Natural killer cell (primary cell): ENCODE measurements around the gene PRELID2. TPM values are rescaled to one million over a fixed set of nuclear protein-coding genes. Genes with fewer than 3 reads are reported as not detected.

Experiments used
- ATAC-seq, 3 donors: fragments of 150-1000 bp in 2 of 3; fragments of 200-7000 bp in 1 of 3; cut with Tn5 transposase; 1 replicate in 1 of 3; 2 replicates in 2 of 3; pipeline ENCODE4 v1.10.0; 2021; ENCODE audit warnings: mild to moderate bottlenecking in 2 of 3, moderate library complexity in 2 of 3
- DNase-seq, 2 donors: peaks; one replicate each; pipeline versions ENCODE4 v3.0.0 to v3.0.0-alpha.2; 2013 to 2021; ENCODE audit warnings: mixed read lengths in 1 of 2
- H3K27ac ChIP-seq: one replicate; pipeline ENCODE4 v1.5.1; 2013; ENCODE audit warnings: mild to moderate bottlenecking, low read length
- H3K27me3 ChIP-seq: one replicate; pipeline ENCODE4 v1.6.1; 2013; ENCODE audit warnings: low read length; ENCODE audit not compliant: control insufficient read depth, insufficient read depth
- H3K36me3 ChIP-seq: one replicate; pipeline ENCODE4 v1.6.1; 2013; ENCODE audit warnings: low read length; ENCODE audit not compliant: control insufficient read depth, insufficient read depth
- H3K4me1 ChIP-seq: one replicate; pipeline ENCODE4 v1.6.1; 2013; ENCODE audit warnings: low read length; ENCODE audit not compliant: control insufficient read depth, insufficient read depth
- H3K4me3 ChIP-seq: one replicate; pipeline ENCODE4 v1.5.1; 2013; ENCODE audit warnings: low read length
- H3K9me3 ChIP-seq: one replicate; pipeline ENCODE4 v1.6.1; 2013; ENCODE audit warnings: low read length; ENCODE audit not compliant: control insufficient read depth, insufficient read depth
- H3K27ac Mint-ChIP-seq, 2 donors: one replicate each; pipeline ENCODE4 v1.8.0; 2022; ENCODE audit warnings: mild to moderate bottlenecking in 2 of 2, mixed read lengths in 2 of 2, moderate library complexity in 1 of 2
- H3K27me3 Mint-ChIP-seq, 2 donors: one replicate each; pipeline ENCODE4 v1.8.0; 2022; ENCODE audit warnings: low read depth in 2 of 2, mixed read lengths in 2 of 2
- H3K36me3 Mint-ChIP-seq: one replicate; pipeline ENCODE4 v1.8.0; 2022; ENCODE audit warnings: mixed read lengths
- H3K4me1 Mint-ChIP-seq, 2 donors: one replicate each; pipeline ENCODE4 v1.8.0; 2022; ENCODE audit warnings: mixed read lengths in 2 of 2
- H3K4me3 Mint-ChIP-seq: one replicate; pipeline ENCODE4 v1.8.0; 2022; ENCODE audit warnings: mild to moderate bottlenecking, moderate library complexity, mixed read lengths
- H3K9me3 Mint-ChIP-seq, 2 donors: one replicate each; pipeline ENCODE4 v1.8.0; 2022; ENCODE audit warnings: mixed read lengths in 2 of 2
- whole genome bisulfite sequencing: methylation state at CpG from one replicate; pipeline ENCODE4 v1.1.7; 2013; ENCODE audit warnings: missing lambda C conversion rate; ENCODE audit not compliant: insufficient coverage; 5-methylcytosine and 5-hydroxymethylcytosine counted together
- intact Hi-C: fragments of 100-400 bp; cut with micrococcal nuclease; formaldehyde crosslinking; loops from one replicate; pipeline ENCODE4 v1.14.2; 2022
- total RNA-seq, 4 donors: library from RNA; stranded (reverse); fragments of 120-200 nt in 1 of 4; gene quantifications; one replicate each; pipeline versions ENCODE4 v1.2.3 to v1.2.4, GENCODE V29; 2013 to 2022
- TF ChIP-seq, protein P1 (sequence below): fragments of 200-600 bp; IDR thresholded peaks from one replicate; pipeline ENCODE4 v1.8.0; 2022; ENCODE audit warnings: antibody characterized with exemption

The PRELID2 gene
- total RNA-seq, 3 donors from 2014 or later (not counting 1 experiment from before 2014, with no cell fraction given), result 1.5 to 3.1 (median 1.7) TPM

DNA sequence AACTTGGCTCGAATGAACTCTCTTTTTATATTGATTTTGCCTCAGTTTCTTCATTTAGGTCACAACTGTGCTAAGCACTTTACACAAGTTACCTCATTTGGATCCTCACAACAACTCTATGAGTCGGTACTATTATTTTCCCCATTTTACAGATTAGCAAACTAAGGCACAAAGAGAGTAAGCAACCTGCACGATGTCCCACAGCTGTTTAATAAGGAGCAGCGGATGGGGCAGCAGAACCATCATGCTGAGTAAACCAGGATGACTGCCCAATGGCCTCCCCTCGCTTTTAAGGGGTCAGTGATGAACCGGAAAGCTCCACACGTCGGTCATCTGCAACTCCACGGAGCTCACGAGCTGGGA, 607 bp downstream of the PRELID2 start:
- ATAC-seq, result no peak
- WGBS, result 24% methylated on average over 10 of the region's 10 CpGs
- Mint-ChIP-seq H3K4me1 (peaks cover 18 to 26% of the 10 kb centered on the region in 2 donors), H3K36me3 (no peaks in the 10 kb centered on the region), H3K9me3 (no peaks in the 10 kb centered on the region), H3K27me3 (no peaks in the 10 kb centered on the region), H3K4me3 (peak overlapping the region; percentile 67), H3K27ac (no peak overlapping the region)
- peak overlapping the region; percentile 39 for H3K4me3 ChIP-seq
- intact Hi-C loops, result no loop called here
- no peaks in the 10 kb centered on the region for H3K36me3 ChIP-seq
- no peaks in the 10 kb centered on the region for H3K27me3 ChIP-seq
- no peak overlapping the region for H3K27ac ChIP-seq
- peaks cover 12% of the 10 kb centered on the region for H3K4me1 ChIP-seq
- DNase-seq, result no peak
- TF ChIP-seq, protein P1, sequence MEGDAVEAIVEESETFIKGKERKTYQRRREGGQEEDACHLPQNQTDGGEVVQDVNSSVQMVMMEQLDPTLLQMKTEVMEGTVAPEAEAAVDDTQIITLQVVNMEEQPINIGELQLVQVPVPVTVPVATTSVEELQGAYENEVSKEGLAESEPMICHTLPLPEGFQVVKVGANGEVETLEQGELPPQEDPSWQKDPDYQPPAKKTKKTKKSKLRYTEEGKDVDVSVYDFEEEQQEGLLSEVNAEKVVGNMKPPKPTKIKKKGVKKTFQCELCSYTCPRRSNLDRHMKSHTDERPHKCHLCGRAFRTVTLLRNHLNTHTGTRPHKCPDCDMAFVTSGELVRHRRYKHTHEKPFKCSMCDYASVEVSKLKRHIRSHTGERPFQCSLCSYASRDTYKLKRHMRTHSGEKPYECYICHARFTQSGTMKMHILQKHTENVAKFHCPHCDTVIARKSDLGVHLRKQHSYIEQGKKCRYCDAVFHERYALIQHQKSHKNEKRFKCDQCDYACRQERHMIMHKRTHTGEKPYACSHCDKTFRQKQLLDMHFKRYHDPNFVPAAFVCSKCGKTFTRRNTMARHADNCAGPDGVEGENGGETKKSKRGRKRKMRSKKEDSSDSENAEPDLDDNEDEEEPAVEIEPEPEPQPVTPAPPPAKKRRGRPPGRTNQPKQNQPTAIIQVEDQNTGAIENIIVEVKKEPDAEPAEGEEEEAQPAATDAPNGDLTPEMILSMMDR, result no peak
- no peaks in the 10 kb centered on the region for H3K9me3 ChIP-seq

DNA sequence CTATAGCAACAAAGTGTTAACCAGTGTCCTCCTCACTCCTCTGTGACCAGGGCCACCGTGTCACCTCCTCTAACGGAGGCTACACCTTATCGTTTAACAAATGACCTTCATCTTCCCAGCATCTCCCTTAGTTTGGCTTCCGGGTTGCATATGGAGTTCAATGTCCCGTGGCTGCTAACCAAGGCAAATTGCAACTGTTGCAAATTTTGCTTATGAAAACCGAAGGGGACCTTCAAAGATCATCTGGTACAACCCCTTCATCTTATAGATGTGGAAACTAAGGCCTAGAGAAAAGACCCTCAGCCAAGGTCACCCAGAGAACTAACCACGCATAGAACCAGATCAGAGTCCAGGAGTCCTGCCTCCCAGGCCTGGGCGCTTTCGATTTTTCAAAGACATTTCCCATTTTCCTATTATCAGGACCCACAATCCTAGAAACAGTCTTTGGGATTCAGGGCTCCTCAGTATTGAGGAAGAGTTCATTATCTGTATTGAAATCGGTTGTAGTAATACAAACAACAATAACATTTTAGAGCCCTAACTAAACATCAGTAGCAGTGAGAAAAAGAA, 1.4 kb downstream of the PRELID2 start:
- Histone ChIP-seq H3K4me3 (no peak overlapping the region), H3K9me3 (no peaks in the 10 kb centered on the region), H3K27ac (no peak overlapping the region), H3K36me3 (no peaks in the 10 kb centered on the region), H3K27me3 (no peaks in the 10 kb centered on the region), H3K4me1 (peaks cover 12% of the 10 kb centered on the region)
- Mint-ChIP-seq H3K27me3 (no peaks in the 10 kb centered on the region), H3K27ac (peak overlapping the region in 1 of 2 donors; percentile 19), H3K36me3 (no peaks in the 10 kb centered on the region), H3K4me3 (peak overlapping the region; percentile 67), H3K9me3 (no peaks in the 10 kb centered on the region), H3K4me1 (peaks cover 18 to 26% of the 10 kb centered on the region in 2 donors)
- DNase-seq, result no peak
- 78% methylated on average over 9 of the region's 10 CpGs for WGBS
- TF ChIP-seq, protein P1, result no peak
- intact Hi-C loops, result no loop called here
- no peak for ATAC-seq

DNA sequence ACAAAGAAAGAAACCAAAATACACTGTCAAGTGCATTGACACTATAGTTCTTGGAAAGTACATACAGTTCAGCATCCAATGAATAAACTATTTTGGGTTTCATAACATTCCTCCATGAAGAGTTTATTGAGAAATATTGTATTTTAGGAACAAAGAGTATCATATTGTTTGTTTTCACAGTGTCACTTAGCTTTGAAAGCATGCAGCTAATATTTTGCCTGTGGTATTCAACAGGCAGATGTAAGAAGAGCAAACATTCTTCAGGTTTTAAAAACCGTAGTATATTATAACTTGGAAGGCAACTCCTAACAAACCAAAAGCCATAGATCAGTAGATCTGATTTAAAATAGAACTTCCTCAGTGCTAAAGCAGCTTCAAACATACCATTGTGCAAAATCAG, 4.5 kb downstream of the PRELID2 start:
- intact Hi-C loops, result no loop called here
- no peaks in the 10 kb centered on the region for H3K27me3 Mint-ChIP-seq
- peaks cover 9% of the 10 kb centered on the region for H3K4me1 ChIP-seq
- peaks cover 15 to 22% of the 10 kb centered on the region in 2 donors for H3K4me1 Mint-ChIP-seq
- WGBS, result 80% methylated on average over 1 of the region's 1 CpG
- TF ChIP-seq, protein P1, result no peak
- H3K9me3 Mint-ChIP-seq, result no peaks in the 10 kb centered on the region
- DNase-seq, result no peak
- no peak for ATAC-seq
- no peaks in the 10 kb centered on the region for H3K36me3 ChIP-seq
- peak overlapping the region in 1 of 2 donors; percentile 15 for H3K27ac Mint-ChIP-seq
- H3K27ac ChIP-seq, result no peak overlapping the region
- H3K27me3 ChIP-seq, result no peaks in the 10 kb centered on the region
- no peaks in the 10 kb centered on the region for H3K9me3 ChIP-seq
- no peak overlapping the region for H3K4me3 Mint-ChIP-seq
- H3K4me3 ChIP-seq, result no peak overlapping the region
- H3K36me3 Mint-ChIP-seq, result no peaks in the 10 kb centered on the region

DNA sequence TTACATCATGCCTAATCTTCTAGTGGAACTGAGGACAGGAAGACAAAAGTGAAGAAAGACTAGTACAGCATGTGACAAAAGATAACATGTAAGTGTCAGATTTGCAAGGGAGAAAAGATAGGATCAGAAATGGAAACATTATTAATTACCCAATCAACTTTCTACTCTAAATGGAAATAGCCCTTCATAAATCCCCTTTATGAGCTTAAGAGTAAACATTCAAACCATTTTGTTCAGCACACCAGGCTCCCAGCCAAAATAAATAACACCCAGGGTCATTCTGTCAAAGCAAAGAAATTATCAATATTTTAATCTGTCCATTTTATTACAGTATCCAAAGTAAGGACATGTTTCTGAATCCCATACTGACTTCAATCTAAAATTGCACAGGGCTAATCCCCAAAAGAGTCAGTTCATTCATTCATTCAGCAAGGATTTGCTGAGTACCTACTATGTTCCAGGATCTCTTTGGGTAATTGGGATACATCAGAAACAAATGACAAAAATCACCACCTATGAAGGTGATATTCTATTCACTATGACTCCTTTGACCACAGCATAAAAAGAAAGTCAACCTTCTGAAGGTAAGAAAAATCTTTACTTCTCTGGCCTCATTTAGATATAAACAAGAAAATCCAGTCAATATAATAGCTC, 5.3 kb downstream of the PRELID2 start:
- no peak for ATAC-seq
- H3K27ac Mint-ChIP-seq, result no peak overlapping the region
- H3K4me1 Mint-ChIP-seq, result peaks cover 12 to 20% of the 10 kb centered on the region in 2 donors

More for the DNA sequence above, 5.3 kb downstream of the PRELID2 start:
- intact Hi-C loops, result no loop called here
- no peaks in the 10 kb centered on the region for H3K9me3 Mint-ChIP-seq
- H3K4me3 ChIP-seq, result no peak overlapping the region
- no peaks in the 10 kb centered on the region for H3K27me3 Mint-ChIP-seq
- peaks cover 6% of the 10 kb centered on the region for H3K4me1 ChIP-seq
- no peak for DNase-seq
- no peaks in the 10 kb centered on the region for H3K36me3 Mint-ChIP-seq
- no peak overlapping the region for H3K27ac ChIP-seq
- no peaks in the 10 kb centered on the region for H3K36me3 ChIP-seq
- TF ChIP-seq, protein P1, result no peak
- no peaks in the 10 kb centered on the region for H3K9me3 ChIP-seq
- no peak overlapping the region for H3K4me3 Mint-ChIP-seq
- H3K27me3 ChIP-seq, result no peaks in the 10 kb centered on the region
